Mucosa of descending colon (tissue), 3 donors: ENCODE results near the gene MYLK. TPM values are rescaled to one million over a fixed set of nuclear protein-coding genes. Genes with fewer than 3 reads are reported as not detected.

Source experiments
- ATAC-seq: fragments of 200-7000 bp; cut with Tn5 transposase; one replicate; pipeline ENCODE4 v1.9.1; 2020; ENCODE audit warnings: mild to moderate bottlenecking, moderate library complexity
- DNase-seq, 3 donors: peaks; one replicate each; pipeline ENCODE4 v3.0.0-alpha.2; 2020
- H3K36me3 ChIP-seq: fragments of 200-600 bp; one replicate; pipeline ENCODE4 v1.8.0; 2021; ENCODE audit warnings: low read depth, mild to moderate bottlenecking
- H3K4me1 ChIP-seq: fragments of 200-600 bp; one replicate; pipeline ENCODE4 v1.8.0; 2021; ENCODE audit warnings: low read depth, mild to moderate bottlenecking
- H3K4me3 ChIP-seq: fragments of 200-600 bp; one replicate; pipeline ENCODE4 v1.8.0; 2021; ENCODE audit warnings: mild to moderate bottlenecking
- H3K9me3 ChIP-seq: fragments of 200-600 bp; one replicate; pipeline ENCODE4 v1.8.0; 2021; ENCODE audit warnings: mild to moderate bottlenecking
- intact Hi-C, 2 donors: fragments of 100-400 bp; cut with DNase I in 1 of 2; cut with micrococcal nuclease in 1 of 2; formaldehyde crosslinking; loops; one replicate each; pipeline versions ENCODE4 v1.11.0 to v1.11.1; 2022; cut with DNase I, micrococcal nuclease
- total RNA-seq, 3 donors: library from RNA; stranded (reverse); fragmentation: NEBNext Ultra II Directional in 2 of 3; extraction: Animal tissue kit (Norgen Biotek cat#: 25700) in 2 of 3; gene quantifications; one replicate each; pipeline versions ENCODE4 v1.2.1 to v1.2.4, GENCODE V29; 2021 to 2023
- TF ChIP-seq, protein P1 (sequence below): fragments of 200-600 bp; IDR thresholded peaks from one replicate; pipeline ENCODE4 v1.8.0; 2022; ENCODE audit warnings: antibody characterized with exemption, mild to moderate bottlenecking
- donor health status: DM: no; HTN: no; CAD: no; lungs with moderate emphysema.
- donor health status: DM: no; HTN: no; CAD: no.
- donor health status: DM: no; HTN: yes; CAD: no.

MYLK gene
- total RNA-seq, 3 donors from 2014 or later = 157 to 1,614 (median 175) TPM

- intact Hi-C loops = no loop called here
- Histone ChIP-seq H3K36me3 (no peaks in the 10 kb centered on the region), H3K4me3 (no peak overlapping the region), H3K9me3 (no peaks in the 10 kb centered on the region), H3K4me1 (no peaks in the 10 kb centered on the region)
- ATAC-seq (no peak), DNase-seq (no peak)
- TF ChIP-seq, protein P1, sequence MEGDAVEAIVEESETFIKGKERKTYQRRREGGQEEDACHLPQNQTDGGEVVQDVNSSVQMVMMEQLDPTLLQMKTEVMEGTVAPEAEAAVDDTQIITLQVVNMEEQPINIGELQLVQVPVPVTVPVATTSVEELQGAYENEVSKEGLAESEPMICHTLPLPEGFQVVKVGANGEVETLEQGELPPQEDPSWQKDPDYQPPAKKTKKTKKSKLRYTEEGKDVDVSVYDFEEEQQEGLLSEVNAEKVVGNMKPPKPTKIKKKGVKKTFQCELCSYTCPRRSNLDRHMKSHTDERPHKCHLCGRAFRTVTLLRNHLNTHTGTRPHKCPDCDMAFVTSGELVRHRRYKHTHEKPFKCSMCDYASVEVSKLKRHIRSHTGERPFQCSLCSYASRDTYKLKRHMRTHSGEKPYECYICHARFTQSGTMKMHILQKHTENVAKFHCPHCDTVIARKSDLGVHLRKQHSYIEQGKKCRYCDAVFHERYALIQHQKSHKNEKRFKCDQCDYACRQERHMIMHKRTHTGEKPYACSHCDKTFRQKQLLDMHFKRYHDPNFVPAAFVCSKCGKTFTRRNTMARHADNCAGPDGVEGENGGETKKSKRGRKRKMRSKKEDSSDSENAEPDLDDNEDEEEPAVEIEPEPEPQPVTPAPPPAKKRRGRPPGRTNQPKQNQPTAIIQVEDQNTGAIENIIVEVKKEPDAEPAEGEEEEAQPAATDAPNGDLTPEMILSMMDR = no peak
These were observed 215.2 kb downstream of the MYLK start for GRCh38 chr3:123668906-123669305.

DNA sequence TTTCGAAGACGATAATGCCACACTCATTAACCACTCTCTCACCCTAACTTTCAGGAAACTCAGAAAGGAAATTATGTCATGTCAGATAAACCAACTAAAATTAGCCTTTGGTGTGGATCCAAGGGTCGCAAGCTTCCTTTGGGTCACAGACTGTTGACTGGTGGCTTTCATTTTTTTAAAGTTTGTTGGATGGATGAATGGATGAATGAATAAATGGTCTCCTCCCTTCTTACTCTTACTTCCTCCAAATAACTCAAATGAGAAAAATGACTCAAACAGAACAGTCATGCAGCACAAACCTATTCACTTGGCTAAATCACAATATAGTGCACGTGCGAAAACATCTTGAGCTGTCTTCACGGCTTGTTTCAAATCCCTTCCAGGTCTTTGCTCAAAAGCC lies 216.3 kb downstream of the MYLK start:
- intact Hi-C loops = no loop called here
- ATAC-seq = no peak

DNA sequence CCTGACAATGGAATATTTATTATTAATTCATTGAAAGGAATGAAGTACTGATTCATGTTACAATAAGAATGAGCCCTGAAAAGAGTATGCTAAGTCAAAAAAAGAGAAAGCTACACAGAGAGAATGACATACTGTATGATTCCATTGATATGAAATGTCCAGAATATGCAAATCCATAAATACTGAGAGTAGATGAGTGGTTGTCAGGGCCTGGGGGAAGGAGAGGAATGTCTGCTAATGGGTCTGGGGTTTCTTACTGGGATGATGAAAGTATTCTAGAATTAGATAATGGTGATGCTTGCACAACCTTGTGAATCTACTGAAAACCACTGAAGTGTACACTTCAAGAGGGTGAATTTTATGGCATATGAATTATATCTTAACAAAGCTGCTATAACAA lies 219.4 kb downstream of the MYLK start:
- TF ChIP-seq, protein P1 = no peak
- no peaks in the 10 kb centered on the region for H3K36me3 ChIP-seq
- no peak overlapping the region for H3K4me3 ChIP-seq
- ATAC-seq (no peak), DNase-seq (no peak)
- intact Hi-C loops = no loop called here
- H3K4me1 ChIP-seq = peaks cover 20% of the 10 kb centered on the region
- no peaks in the 10 kb centered on the region for H3K9me3 ChIP-seq

More for the DNA sequence above, 216.3 kb downstream of the MYLK start:
- TF ChIP-seq, protein P1 = no peak
- no peak for DNase-seq
- Histone ChIP-seq H3K9me3 (no peaks in the 10 kb centered on the region), H3K4me3 (no peak overlapping the region), H3K36me3 (no peaks in the 10 kb centered on the region), H3K4me1 (no peaks in the 10 kb centered on the region)

GRCh38 chr3:123663977-123664376 lies 220.2 kb downstream of the MYLK start:
- DNase-seq (no peak), ATAC-seq (no peak)
- TF ChIP-seq, protein P1 = no peak
- H3K4me3 ChIP-seq = no peak overlapping the region
- intact Hi-C loops = no loop called here
- H3K9me3 ChIP-seq = no peaks in the 10 kb centered on the region
- H3K36me3 ChIP-seq = no peaks in the 10 kb centered on the region
- peaks cover 24% of the 10 kb centered on the region for H3K4me1 ChIP-seq

- TF ChIP-seq, protein P1 = no peak
- Histone ChIP-seq H3K9me3 (no peaks in the 10 kb centered on the region), H3K36me3 (no peaks in the 10 kb centered on the region), H3K4me3 (no peak overlapping the region), H3K4me1 (peaks cover 39% of the 10 kb centered on the region)
- ATAC-seq (no peak), DNase-seq (no peak)
- intact Hi-C loops = no loop called here
These were observed 222.2 kb downstream of the MYLK start for GRCh38 chr3:123661973-123662372.

GRCh38 chr3:123660900-123661299 lies 223.2 kb downstream of the MYLK start:
- Histone ChIP-seq H3K4me3 (no peak overlapping the region), H3K36me3 (no peaks in the 10 kb centered on the region), H3K4me1 (peaks cover 39% of the 10 kb centered on the region), H3K9me3 (no peaks in the 10 kb centered on the region)
- DNase-seq (peak; percentile 91 to 95 (median 93)), ATAC-seq (peak; percentile 76)
- TF ChIP-seq, protein P1 = no peak
- intact Hi-C loops = no loop called here
